ENCODE measurements around the gene ZNF14.
A peak's percentile ranks its signal among the peaks of the same experiment; 100 is the strongest.

DNA sequence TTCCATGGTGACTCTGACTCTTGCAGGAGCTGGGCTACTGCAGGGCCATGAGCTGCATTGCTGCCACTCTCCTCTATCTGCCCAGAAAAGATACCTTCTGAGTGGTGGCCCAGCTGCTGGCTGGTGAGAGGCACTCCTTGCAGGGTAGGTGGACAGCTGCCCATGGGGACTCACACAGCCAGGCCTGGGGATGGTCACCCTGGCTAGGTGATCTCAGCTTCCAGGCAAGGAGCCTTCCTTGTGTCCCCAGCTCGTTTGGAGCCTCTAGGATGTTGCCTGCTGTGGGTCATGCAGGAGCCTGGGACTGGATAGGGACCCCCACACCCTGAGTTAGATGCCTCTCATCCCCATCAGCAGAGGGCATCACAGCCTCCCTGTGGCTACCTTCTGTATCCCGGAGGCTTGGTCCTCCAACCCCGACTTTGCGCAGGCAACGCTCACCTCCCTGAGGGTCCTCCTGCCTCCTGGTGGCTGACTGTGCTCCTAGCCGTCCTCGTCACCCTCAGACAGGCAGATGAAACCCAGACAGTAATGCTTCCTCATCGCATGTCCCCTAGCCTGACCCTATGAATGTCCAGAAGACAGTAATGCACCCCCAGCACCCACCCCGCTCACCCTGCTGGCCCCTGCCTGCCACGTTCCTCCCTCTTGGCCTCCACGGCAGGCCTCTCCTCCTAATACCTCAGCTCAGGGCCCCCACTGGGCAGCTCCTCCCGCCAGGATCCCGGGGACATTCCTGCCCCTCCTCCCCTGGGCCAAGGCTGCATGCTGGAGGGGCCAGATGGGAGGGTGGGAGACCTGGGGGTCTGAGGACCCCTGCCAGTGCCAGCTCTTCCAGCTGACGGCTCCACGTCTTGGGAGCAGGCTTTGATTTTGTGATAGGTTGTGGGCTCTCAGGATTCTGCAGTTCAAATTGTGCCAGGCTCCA lies 13.6 kb upstream of the ZNF14 start:
- TF ChIP-seq POLR2AphosphoS5 (IDR thresholded peaks at IDR 0.05; ENCODE audit: low read depth, low read length), result no peak
- TF ChIP-seq, protein P1, sequence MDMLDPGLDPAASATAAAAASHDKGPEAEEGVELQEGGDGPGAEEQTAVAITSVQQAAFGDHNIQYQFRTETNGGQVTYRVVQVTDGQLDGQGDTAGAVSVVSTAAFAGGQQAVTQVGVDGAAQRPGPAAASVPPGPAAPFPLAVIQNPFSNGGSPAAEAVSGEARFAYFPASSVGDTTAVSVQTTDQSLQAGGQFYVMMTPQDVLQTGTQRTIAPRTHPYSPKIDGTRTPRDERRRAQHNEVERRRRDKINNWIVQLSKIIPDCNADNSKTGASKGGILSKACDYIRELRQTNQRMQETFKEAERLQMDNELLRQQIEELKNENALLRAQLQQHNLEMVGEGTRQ (IDR thresholded peaks at IDR 0.05; ENCODE audit: low read depth, low read length), result no peak
- TF ChIP-seq, protein P1 (CRISPR knock-in tag; IDR thresholded peaks at IDR 0.05; ENCODE audit: borderline replicate concordance), result no peak
- TF ChIP-seq MXI1 (IDR thresholded peaks at IDR 0.05; ENCODE audit: borderline replicate concordance, low read depth, low read length), result no peak
- TF ChIP-seq, protein P2, sequence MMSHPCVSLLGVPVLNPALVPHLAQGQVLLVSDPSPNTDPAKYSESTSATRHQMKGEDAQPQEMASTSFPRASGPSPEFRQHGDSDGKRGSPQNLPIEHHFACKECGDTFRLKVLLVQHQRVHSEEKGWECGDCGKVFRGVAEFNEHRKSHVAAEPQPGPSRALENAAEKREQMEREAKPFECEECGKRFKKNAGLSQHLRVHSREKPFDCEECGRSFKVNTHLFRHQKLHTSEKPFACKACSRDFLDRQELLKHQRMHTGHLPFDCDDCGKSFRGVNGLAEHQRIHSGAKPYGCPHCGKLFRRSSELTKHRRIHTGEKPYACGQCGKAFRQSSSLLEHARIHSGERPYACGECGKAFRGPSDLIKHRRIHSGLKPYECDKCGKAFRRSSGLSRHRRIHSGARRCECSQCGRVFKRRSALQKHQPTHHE (CRISPR knock-in tag; IDR thresholded peaks at IDR 0.05; ENCODE audit: borderline replicate concordance), result no peak
- TF ChIP-seq ZNF263 (CRISPR knock-in tag; IDR thresholded peaks at IDR 0.05), result no peak
- TF ChIP-seq, protein P3, sequence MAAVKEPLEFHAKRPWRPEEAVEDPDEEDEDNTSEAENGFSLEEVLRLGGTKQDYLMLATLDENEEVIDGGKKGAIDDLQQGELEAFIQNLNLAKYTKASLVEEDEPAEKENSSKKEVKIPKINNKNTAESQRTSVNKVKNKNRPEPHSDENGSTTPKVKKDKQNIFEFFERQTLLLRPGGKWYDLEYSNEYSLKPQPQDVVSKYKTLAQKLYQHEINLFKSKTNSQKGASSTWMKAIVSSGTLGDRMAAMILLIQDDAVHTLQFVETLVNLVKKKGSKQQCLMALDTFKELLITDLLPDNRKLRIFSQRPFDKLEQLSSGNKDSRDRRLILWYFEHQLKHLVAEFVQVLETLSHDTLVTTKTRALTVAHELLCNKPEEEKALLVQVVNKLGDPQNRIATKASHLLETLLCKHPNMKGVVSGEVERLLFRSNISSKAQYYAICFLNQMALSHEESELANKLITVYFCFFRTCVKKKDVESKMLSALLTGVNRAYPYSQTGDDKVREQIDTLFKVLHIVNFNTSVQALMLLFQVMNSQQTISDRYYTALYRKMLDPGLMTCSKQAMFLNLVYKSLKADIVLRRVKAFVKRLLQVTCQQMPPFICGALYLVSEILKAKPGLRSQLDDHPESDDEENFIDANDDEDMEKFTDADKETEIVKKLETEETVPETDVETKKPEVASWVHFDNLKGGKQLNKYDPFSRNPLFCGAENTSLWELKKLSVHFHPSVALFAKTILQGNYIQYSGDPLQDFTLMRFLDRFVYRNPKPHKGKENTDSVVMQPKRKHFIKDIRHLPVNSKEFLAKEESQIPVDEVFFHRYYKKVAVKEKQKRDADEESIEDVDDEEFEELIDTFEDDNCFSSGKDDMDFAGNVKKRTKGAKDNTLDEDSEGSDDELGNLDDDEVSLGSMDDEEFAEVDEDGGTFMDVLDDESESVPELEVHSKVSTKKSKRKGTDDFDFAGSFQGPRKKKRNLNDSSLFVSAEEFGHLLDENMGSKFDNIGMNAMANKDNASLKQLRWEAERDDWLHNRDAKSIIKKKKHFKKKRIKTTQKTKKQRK (IDR thresholded peaks at IDR 0.05; ENCODE audit: low read length), result no peak
- TF ChIP-seq ZNF274 (CRISPR knock-in tag; IDR thresholded peaks at IDR 0.05), result no peak
- TF ChIP-seq JUNB (CRISPR knock-in tag; IDR thresholded peaks at IDR 0.05; ENCODE audit: borderline replicate concordance), result no peak
- TF ChIP-seq, protein P4, sequence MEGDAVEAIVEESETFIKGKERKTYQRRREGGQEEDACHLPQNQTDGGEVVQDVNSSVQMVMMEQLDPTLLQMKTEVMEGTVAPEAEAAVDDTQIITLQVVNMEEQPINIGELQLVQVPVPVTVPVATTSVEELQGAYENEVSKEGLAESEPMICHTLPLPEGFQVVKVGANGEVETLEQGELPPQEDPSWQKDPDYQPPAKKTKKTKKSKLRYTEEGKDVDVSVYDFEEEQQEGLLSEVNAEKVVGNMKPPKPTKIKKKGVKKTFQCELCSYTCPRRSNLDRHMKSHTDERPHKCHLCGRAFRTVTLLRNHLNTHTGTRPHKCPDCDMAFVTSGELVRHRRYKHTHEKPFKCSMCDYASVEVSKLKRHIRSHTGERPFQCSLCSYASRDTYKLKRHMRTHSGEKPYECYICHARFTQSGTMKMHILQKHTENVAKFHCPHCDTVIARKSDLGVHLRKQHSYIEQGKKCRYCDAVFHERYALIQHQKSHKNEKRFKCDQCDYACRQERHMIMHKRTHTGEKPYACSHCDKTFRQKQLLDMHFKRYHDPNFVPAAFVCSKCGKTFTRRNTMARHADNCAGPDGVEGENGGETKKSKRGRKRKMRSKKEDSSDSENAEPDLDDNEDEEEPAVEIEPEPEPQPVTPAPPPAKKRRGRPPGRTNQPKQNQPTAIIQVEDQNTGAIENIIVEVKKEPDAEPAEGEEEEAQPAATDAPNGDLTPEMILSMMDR (CRISPR knock-in tag; IDR thresholded peaks at IDR 0.05), result peak; percentile 19; the same call in 1 of the 2 replicates
- no peak for TF ChIP-seq ZNF24 (IDR thresholded peaks at IDR 0.05)
- TF ChIP-seq REXO4 (CRISPR knock-in tag; IDR thresholded peaks at IDR 0.05; ENCODE audit: borderline replicate concordance), result no peak
- no peak for TF ChIP-seq POLR2A (IDR thresholded peaks at IDR 0.05; ENCODE audit: insufficient read depth in 1 of 2, low read depth in 2 of 2, low read length in 2 of 2)
- no peak for TF ChIP-seq MAZ (IDR thresholded peaks at IDR 0.05; ENCODE audit: borderline replicate concordance, low read depth, low read length)
- no peak for TF ChIP-seq MAZ (CRISPR knock-in tag; IDR thresholded peaks at IDR 0.05; ENCODE audit: low read depth)
